HG02678 (cell line): ENCODE results near the gene TMEM80.
"Not testable (repeated sequence)": the region's sequence is repeated elsewhere in the genome, so short reads cannot be mapped to it uniquely, and the experiment has no call there.

Source experiments
- ATAC-seq: cut with Tn5 transposase; IDR thresholded peaks from one replicate; pipeline ENCODE4 v1.9.1; 2021; ENCODE audit warnings: mild to moderate bottlenecking, moderate library complexity; ENCODE audit not compliant: unreplicated experiment

The TMEM80 gene

DNA sequence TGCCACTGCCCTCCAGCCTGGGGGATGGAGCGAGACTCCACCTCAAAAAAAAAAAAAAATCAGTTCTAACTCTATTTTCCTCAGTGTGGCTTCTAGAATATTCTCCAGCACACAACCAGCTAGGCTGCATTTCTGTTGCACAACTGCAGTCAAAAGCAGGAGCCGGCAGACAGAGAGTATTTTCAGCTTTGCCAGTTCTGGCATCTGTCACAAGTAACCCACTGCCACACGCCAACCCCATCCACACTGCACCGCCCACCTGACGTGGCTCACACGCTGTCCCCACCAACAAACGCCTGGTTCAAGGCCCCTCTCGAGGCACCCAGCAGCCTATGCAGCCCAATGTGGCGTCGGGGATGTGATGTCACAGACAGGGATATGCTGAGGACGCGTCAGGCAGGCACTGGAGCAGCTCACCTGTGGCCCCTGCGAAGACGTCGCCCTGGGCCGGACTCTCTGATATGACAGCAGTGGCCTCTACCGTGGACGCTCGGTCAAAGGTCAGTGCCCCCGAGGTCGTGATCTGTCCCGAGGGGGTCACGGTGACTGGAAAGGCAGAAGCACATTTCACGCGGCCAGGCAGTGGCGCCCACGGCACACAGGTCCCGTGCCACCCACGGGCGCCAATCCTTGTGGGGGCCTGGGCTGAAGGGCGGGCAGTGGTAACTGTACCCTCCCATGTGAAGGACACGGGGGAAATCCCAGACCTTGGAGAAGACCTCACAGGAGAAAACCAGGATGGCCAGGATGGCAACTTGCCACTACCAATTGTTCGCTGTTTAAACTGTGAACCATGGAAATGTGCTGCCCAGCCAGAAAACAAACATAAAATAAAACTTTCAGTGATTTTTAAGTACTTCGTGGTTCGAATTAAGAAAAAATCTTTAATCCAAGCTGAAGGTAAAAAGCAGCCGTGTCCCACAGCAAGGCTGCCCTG lies 16.1 kb upstream of the TMEM80 start:
- ATAC-seq: no peak

DNA sequence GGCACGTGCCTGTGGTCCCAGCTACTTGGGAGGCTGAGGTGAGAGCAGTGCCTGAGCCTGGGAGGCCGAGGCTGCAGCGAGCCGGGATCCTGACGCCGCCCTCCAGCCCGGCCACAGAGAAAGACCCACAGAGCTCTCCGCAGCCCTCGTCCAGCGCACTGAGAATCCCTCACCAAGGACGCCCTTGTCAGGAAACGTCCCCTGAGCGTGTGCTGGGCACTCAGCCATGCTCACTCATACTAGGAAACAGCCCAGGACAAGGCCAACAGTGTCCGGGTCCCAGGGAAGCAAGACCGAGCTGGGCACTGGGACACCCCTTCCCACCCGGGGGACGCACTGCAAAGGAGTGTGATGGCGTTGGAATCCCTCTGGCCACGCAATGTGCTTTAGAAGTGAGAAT lies 15.1 kb upstream of the TMEM80 start:
- ATAC-seq: no peak

DNA sequence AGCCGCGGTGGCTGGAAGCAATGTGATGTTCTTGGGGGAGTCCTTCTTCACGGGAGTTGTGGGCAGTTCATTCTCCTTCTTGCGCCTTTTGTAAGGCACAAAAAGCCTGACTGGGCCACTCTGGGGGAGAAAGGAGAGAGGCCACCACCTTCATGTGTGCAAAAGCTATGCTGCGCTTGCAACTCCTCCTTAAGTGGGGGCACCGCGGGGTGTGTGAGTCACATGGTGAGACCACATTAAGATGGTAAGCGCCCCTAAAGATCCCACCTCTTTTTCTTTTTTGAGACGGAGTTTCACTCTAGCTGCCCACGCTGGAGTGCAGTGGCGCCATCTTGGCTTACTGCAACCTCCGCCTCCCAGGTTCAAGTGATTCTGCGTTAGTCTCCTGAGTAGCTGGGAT lies 14.6 kb upstream of the TMEM80 start:
- ATAC-seq: no peak

- no peak for ATAC-seq
Observed at GRCh38 chr11:686451-687243, 9.0 kb upstream of the TMEM80 start.

GRCh38 chr11:687751-688150 lies 7.9 kb upstream of the TMEM80 start:
- ATAC-seq: no peak

- no peak for ATAC-seq
Observed at GRCh38 chr11:688681-689080, 6.9 kb upstream of the TMEM80 start.

DNA sequence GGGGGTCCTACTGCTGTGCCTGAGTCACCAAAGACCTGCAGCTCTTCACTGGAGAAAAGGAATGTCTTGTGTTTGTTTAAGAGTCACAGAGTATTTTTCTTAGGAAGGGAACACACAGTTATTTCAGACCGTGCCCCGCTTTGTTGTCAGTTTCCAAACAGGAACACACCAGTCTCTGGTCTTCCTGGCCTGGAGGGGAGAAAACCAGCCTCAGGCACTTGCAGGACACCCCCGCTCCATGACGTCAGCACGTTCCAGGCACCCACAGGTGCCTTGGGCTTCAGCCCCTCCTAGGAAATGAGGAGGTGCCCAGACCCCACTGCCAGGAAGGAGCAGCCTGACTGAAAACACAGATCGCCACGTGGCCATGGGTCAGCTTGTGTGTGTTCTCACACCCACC lies 6.0 kb upstream of the TMEM80 start:
- no peak for ATAC-seq

- not testable (repeated sequence) for ATAC-seq
Observed at GRCh38 chr11:690244-690643, 5.4 kb upstream of the TMEM80 start.

GRCh38 chr11:690738-691633 lies 4.6 kb upstream of the TMEM80 start:
- no peak for ATAC-seq

DNA sequence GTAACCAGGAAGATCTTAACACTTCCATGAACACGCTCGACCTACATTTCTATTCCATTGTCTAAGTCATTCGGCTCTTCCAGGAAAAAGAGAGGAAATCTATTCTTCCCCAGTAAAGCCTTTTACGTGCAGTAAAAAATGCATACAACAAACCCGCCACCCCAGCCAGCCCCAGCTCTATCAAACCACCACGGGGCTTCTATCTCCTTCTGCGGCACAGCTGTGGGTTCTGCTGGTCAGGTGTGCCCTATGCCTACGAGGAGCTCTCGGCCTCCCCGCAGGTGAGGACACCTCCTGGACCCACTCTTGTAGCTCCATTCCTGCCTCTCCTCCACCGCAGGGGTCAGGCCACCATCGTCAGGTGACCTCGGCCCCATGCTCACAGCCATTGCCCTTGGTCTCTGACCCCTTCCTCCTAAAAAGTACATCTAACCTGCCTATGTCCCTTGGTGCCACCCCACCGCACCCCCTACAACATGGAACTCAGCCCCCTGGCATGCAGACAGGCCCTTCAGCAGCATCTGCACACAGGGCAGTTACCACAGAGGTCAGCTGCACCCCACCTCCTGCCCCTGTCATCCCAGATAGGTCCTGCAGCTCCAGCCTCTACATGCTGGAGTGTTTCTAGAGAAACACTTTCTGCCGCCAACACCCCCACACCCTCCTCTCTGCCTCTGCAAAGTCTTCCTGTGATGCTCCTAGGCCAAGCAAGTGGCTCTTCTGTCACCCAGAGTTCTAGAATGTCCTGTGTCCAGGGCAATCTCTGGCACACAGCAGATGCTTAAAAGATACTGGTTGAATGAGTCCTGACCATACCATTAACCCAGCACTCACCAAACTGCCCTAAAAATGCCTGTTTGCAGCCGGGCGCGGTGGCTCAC lies 3.7 kb upstream of the TMEM80 start:
- no peak for ATAC-seq

GRCh38 chr11:692824-693414 lies 2.7 kb upstream of the TMEM80 start:
- ATAC-seq: no peak

GRCh38 chr11:693415-693831 lies 2.2 kb upstream of the TMEM80 start:
- ATAC-seq: no peak

GRCh38 chr11:693887-694562 lies 1.6 kb upstream of the TMEM80 start:
- ATAC-seq: no peak

- ATAC-seq: peak; percentile 74
Observed at GRCh38 chr11:694563-695287, 891 bp upstream of the TMEM80 start, which contains the start of gene DEAF1. Gene DEAF1 (minus strand): TSS chr11:695222. CDS start chr11:695047, 175 bp downstream.

- no peak for ATAC-seq
Observed at GRCh38 chr11:695288-695537, 403 bp upstream of the TMEM80 start.

- no peak for ATAC-seq
Observed at GRCh38 chr11:696955-697491, 1.4 kb downstream of the TMEM80 start.

DNA sequence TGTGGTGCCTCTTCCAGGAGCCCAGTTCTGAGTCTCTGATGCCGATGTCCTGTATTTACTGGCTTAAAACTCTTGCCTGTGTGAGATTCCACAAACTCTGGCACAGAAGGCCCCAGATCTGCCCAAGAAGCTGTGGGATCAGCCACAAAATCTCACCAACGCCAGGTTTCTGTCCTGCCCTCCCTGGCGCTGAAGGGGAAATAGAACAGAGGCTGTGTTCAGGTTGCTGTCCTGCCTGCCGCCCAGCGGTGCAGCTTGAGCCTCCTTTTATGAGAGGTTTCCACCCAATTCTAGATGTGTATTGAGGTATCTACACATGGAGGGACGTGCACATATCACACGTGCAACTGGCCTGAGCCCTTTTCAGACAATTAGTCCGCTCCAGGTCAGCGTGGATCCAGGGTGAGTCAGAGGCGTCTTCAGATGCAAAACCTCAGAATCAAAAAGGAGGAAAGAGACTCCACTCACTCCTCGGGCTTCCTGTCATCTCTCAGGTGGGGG lies 2.2 kb downstream of the TMEM80 start:
- no peak for ATAC-seq

GRCh38 chr11:698493-699115 lies 3.0 kb downstream of the TMEM80 start:
- no peak for ATAC-seq
